GM12875 (cell line): ENCODE data around the gene GLUD1.
A peak's percentile ranks its signal among the peaks of the same experiment; 100 is the strongest.
"Not testable (repeated sequence)": the region's sequence is repeated elsewhere in the genome, so short reads cannot be mapped to it uniquely, and the experiment has no call there.

Source experiments
- H3K4me3 ChIP-seq: one replicate; pipeline ENCODE4 v1.5.1; 2011; ENCODE audit warnings: low read depth, low read length, control low read depth
- TF ChIP-seq, protein P1 (sequence below): IDR thresholded peaks from 2 replicates; pipeline ENCODE4 v1.5.1; 2011; ENCODE audit warnings: low read depth, mild to moderate bottlenecking, control low read depth, inconsistent platforms, low read length, moderate library complexity, borderline replicate concordance; ENCODE audit not compliant: insufficient read depth

Gene GLUD1

DNA sequence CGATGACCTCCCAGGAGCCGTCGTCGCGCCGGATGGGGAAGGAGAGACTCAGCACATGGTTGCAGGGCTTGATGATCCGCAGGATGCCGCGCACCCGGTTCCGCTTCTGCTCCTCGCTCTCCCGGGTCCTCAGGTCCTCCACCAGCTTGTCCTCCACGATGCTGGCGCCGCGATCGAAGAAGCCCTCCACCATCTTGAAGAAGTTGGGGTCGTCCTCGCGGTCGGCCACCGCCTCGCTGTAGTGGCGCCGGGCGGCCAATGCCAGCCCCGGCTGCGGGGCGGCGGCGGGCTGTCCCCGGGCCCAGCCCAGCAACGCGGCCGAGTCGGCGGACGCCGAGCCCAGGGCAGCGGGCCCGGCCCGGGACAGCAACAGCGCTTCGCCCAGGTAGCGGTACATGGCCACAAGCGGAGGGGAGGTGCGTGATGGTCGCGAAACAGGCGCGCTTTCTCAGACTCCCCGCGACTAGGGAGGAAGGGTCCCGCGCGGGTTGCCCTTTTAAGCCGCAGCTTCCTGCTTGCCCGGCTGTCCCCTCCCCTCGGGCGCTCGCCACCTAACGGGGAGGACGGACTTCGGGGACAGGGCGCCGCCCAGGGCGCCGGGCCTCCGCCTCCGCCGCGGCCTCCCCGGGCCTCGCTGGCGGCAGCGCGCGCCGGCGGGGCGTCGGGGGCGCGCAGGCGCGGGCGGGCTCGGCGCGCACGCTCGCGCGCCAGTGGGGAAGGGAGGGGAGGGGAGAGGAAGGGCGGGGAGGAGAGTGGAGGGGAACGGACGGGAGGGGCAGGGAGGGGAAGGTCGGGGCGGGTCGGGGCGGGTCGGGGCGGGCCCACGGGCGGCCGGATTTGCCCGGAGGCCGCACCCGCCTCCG is at the start of gene GLUD1, which contains the start of gene SHLD2:
Gene GLUD1, minus strand, starts transcription at position 471 of the 863 bp plus-strand sequence. Its CDS starts 74 bp downstream, at position 397.
Gene SHLD2, plus strand, starts transcription at position 834 of the 863 bp plus-strand sequence. CDS start 56,149 bp downstream, outside the sequence.
- H3K4me3 ChIP-seq = peak within 1 kb of the TSS; percentile 89
- TF ChIP-seq, protein P1, sequence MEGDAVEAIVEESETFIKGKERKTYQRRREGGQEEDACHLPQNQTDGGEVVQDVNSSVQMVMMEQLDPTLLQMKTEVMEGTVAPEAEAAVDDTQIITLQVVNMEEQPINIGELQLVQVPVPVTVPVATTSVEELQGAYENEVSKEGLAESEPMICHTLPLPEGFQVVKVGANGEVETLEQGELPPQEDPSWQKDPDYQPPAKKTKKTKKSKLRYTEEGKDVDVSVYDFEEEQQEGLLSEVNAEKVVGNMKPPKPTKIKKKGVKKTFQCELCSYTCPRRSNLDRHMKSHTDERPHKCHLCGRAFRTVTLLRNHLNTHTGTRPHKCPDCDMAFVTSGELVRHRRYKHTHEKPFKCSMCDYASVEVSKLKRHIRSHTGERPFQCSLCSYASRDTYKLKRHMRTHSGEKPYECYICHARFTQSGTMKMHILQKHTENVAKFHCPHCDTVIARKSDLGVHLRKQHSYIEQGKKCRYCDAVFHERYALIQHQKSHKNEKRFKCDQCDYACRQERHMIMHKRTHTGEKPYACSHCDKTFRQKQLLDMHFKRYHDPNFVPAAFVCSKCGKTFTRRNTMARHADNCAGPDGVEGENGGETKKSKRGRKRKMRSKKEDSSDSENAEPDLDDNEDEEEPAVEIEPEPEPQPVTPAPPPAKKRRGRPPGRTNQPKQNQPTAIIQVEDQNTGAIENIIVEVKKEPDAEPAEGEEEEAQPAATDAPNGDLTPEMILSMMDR = no peak

DNA sequence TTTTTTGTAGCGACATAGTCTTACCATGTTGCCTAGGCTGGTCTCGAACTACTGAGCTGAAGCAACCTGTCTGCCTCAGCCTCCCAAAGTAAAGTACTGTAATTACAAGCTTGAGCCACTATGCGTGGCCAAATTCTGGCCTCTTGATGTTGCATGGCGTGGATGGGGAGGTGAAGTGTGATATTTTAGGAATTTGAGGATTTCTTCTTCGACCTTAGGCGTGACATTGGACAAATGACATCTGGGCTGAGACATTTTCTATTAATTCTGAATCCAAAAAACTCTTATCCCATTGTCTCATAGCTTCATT is 48.4 kb upstream of the GLUD1 start:
- not testable (repeated sequence) for H3K4me3 ChIP-seq

DNA sequence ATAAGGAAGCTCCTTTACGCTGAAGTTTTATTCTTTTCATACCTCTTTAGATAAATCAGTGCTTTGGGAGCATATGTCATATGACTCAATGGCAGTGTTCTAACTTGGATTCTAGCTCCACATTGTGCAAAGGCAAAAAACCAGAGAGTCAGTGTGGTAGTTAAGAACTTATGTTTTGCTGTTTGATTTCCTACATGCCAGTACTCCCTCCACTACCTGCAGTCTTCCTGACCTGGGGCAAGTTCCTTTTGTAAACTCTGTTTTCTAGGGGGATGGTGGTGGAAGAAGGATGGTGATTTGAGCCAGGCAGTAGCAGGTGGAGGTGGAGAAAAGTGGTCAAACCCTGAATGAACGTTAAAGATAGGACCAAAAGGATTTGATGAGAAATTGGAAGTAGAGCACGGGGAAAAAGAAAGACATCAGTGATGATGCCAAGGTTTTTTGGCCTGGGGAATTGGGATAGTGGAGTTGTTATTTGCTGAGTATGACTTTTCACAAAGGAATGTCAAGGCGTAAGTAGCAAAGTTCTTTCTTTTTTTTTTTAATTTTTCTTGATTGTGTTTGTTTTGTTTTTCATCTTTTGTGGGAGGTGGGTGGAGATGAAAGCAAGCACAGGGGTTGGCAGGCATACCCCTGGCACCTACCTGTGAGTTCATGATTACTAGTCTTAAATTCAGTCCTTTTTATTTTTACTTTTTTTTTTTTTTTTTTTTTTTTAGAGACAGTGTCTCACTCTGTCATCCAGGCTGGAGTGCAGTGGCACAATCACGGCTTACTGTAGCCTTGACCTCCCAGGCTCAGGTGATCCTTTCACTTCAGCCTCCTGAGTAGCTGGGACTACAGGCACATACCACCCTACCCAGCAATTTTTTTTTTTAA is 47.8 kb upstream of the GLUD1 start:
- H3K4me3 ChIP-seq = not testable (repeated sequence)

DNA sequence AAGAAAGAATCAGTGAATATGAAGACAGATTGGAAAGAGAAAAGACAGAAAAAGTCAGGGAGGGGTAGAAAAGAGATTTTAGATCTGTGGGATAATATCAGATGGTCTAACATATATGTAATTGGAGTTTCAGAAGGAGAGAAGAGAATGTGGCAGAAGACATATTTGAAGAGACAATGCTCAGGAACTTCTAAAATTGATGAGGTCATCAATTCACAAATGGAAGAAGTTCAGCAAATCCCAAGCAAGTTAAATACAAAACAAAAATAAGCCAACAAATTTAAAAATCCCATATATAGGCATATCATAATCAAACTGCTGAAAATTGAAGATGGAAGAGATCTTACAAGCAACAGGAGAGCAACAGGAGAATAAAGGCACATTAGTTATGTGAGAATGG is 42.8 kb upstream of the GLUD1 start:
- not testable (repeated sequence) for H3K4me3 ChIP-seq

DNA sequence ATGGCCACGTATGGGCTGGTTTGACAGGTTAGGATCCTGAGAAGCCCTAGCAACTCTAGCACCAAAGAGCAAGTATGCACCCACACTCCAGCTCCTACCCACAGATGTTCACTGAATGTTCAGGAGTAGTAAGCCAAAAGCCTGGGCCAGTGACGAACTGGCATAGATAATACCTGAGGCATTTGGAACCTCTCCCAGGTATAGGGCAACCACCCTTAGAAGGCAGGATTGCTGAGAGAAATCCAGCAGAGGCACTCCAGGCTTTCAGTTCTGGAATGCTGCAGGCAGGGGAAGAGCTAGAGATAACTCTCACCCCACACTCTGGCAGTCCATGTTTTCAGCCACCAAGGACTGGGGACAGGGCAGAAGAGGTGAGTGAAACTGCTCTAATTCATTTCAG is 39.8 kb upstream of the GLUD1 start:
- H3K4me3 ChIP-seq = not testable (repeated sequence)

DNA sequence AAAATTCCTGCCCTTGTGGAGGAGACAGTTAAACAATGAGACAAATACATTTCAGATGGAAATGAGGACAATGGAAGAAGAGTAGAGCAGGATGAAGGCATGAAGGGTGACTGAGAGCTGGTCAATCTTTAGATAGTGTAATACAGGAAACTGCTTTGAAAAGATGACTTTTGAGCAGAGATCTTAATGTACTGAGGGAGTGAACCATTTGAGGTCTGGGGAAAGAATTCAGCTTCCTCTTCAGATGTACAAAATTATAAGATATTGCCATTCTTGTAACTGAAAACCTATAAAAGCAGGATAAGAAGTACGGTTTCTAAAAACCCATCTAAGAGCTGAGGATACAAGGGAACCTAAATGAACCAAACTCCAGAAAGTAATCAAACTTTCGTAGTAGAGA is 39.3 kb upstream of the GLUD1 start:
- not testable (repeated sequence) for H3K4me3 ChIP-seq

DNA sequence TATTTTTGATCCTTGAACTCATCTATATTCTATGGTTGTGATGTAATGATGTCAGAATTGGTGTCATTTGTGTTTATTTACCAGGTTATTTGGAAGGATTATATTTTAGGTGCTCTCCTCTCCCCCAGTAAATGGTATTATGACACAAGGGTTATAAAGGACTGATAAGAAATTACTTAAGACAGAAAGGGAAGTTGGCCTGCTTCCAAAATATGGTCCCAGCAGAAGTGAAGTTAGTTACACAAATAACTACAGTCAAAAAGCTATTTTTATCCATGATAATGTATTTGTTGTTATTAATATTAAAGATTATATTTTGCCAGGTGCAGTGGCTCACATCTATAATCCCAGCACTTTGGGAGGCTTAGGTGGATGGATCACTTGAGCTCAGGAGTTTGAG is 37.5 kb upstream of the GLUD1 start:
- not testable (repeated sequence) for H3K4me3 ChIP-seq

DNA sequence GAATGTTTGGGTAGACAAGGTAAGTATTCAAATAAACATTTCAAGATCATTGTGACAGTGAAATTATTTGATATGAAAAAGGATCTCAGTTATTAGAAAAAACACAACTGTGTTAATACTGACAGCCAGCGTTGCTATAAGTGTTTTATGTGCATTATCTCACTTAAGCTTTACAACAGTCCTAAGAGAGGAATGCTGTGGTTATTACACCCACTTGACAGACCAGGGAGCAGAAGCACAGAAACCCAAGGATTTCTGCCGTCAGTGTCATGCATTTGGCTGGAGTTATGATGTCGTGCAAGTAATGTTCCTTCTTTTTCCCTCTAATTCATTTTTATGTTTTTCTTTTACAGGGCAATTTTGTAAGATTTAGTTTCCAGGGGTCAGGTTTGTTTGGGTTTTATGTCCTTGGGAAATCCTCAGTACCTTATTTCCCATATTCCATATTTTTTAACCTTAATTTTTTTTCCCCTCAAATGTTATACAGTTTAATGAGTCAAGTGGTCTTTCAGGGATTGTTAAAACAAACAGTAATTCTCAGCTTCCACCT is 33.0 kb upstream of the GLUD1 start:
- H3K4me3 ChIP-seq = not testable (repeated sequence)

DNA sequence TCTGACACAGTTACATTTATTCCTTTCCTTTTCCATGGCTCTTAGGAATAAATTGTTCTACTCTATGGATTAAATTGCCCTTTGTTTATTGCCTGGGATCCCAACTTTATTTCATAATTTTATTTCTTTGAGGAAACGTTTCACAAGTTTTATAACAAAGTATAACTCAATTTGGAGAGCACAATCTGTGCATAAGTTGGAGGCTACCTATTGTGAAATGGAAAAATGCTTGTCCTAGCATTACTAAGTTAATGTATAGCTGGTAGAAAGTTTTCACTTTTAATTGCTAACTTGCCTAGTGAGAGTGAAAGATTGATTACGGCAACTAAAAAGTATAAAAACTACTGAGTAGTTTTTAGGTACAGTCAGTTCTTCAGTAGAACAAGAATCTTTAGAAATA is 32.4 kb upstream of the GLUD1 start:
- not testable (repeated sequence) for H3K4me3 ChIP-seq

DNA sequence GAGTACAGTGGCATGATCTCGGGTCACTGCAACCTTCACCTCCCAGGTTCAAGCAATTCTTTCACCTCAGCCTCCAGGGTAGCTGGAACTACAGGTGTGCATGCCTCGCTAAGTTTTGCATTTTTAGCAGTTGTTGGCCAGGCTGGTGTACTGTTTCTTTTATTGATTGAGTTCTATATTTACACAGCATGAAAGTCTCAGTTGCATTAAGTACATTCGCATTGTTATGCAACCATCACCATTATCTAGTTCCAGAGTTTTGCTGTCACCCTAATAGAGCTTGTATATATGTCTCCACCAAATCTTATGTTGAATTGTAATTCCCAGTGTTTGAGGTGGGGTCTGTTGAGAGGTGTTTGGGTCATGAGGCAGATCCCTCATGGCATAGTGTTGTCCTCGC is 28.7 kb upstream of the GLUD1 start:
- H3K4me3 ChIP-seq = not testable (repeated sequence)

DNA sequence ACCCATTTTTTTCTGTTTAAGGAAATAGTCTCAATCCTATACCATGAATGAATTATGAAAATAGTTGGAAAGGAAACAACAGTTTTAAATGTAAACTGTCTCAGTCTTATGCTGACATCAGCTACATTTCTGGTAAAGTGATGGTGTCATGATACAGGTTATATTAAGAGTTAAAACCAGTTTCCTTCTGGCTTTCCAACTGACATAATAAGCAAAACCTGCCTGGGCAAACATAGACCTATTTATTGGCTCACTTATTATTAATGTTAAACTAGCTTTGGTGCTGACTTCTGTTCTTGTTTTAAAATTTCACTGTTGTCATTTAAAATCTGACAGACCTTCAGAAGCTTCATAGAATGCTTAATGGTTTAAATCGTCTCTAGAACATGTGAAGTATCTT is 24.4 kb upstream of the GLUD1 start:
- not testable (repeated sequence) for H3K4me3 ChIP-seq

DNA sequence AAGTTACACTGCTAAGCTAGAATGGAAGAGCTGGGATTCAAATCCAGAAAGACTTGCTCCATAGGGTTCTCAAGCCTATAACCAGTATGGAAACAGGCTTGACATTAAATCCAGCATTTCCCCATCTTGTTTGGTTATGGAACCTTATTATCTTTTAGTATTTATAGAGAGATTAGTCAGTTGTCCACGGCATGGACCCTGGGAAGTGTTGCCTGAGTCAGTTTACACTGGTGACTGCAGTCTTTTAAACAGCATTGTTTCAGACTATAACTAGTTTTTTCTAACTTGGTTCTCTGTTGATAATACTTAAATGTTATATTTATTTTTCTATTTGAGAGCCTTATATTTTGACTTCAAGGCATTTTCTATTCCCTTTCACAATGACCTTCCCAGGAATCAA is 23.5 kb upstream of the GLUD1 start:
- H3K4me3 ChIP-seq = not testable (repeated sequence)

DNA sequence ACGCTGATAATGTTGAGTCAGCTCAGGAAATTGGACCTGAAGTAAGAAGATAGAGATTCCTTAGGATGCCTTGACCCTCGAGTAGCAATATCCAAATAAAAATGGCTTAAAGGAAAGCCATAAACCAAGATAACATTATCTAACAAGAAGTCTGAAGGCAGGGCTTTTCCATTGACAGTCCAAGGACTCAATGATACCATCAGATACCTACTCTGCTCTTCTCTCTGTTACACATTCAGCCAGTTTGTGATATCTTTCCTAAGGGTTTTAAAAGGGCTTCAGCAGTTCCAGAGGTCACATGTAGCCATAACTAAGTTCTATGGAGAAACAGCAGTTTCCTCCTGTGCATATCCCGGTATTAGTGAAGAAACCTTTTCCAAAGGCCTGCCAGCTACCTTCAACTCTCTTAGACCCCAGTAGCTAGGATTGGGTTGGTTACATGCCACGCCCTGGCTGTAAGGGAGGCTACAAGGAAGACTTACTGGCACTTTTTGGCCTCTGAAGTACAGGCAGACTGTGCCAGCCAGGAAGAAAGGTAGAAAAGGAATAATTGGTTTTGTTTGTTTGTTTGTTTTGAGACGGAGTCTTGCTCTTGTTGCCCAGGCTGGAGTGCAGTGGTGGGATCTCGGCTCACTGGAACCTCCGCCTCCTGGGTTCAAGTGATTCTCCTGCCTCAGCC is 10.9 kb upstream of the GLUD1 start:
- H3K4me3 ChIP-seq = no peak overlapping the region
- TF ChIP-seq, protein P1 = no peak

DNA sequence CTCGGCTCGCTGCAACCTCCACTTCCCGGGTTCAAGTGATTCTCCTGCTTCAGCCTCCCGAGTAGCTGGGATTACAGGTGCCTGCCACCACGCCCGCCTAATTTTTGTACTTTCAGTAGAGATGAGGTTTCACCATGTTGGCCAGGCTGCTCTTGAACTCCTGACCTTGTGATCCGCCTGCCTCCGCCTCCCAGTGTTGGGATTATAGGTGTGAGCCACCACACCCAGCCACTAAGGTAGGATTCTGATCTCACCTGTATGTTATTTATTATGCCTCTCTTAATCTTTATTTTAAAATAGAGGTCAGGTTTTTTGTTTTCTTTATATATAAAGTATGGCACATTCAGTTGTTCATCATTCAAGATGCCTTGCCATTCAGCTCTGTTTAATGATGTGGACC is 10.1 kb upstream of the GLUD1 start:
- not testable (repeated sequence) for H3K4me3 ChIP-seq
